Suppressor macrophage (primary cell): Measurements from ENCODE around the gene ZNF620.
A peak's percentile ranks its signal among the peaks of the same experiment; 100 is the strongest.
"Not testable (repeated sequence)": the region's sequence is repeated elsewhere in the genome, so short reads cannot be mapped to it uniquely, and the experiment has no call there.

Source experiments
- DNase-seq, 4 experiments: peaks; one replicate each; pipeline ENCODE4 v3.0.0-alpha.2; 2020 to 2022
- total RNA-seq, 17 experiments: gene quantifications; one replicate each; lab custom pipeline; 2026; ENCODE audit warnings: mixed read lengths in 6 of 17, inconsistent platforms in 3 of 17; lab: John Stamatoyannopoulos, UW

Gene ZNF620
- total RNA-seq = 0.76 to 7.1 (median 3.3) reads per million in 17 experiments

GRCh38 chr3:40505599-40506462 is at the start of gene ZNF620:
Gene ZNF620 (plus strand): TSS chr3:40506039. CDS start chr3:40506353, 314 bp downstream.
- DNase-seq = peak; percentile 47 to 69 (median 52)

- no peak for DNase-seq
Observed at GRCh38 chr3:40456279-40456939, 49.4 kb upstream of the ZNF620 start.

GRCh38 chr3:40456940-40457823 is 48.7 kb upstream of the ZNF620 start, which contains the start of gene RPL14:
Gene RPL14 (plus strand): TSS chr3:40457339. CDS start chr3:40457472, 133 bp downstream.
- peak; percentile 96 to 98 (median 98) for DNase-seq

- DNase-seq = no peak
Observed at GRCh38 chr3:40458473-40458872, 47.4 kb upstream of the ZNF620 start.

- not testable (repeated sequence) for DNase-seq
Observed at GRCh38 chr3:40460481-40460880, 45.4 kb upstream of the ZNF620 start.

- no peak for DNase-seq
Observed at GRCh38 chr3:40461161-40461560, 44.7 kb upstream of the ZNF620 start.

- not testable (repeated sequence) for DNase-seq
Observed at GRCh38 chr3:40462838-40463237, 43.0 kb upstream of the ZNF620 start.

- DNase-seq = no peak
Observed at GRCh38 chr3:40463579-40463978, 42.3 kb upstream of the ZNF620 start.

GRCh38 chr3:40464339-40465110 is 41.3 kb upstream of the ZNF620 start:
- DNase-seq = no peak

GRCh38 chr3:40465111-40465407 is 40.8 kb upstream of the ZNF620 start:
- DNase-seq = no peak

- no peak for DNase-seq
Observed at GRCh38 chr3:40465456-40465855, 40.4 kb upstream of the ZNF620 start.

GRCh38 chr3:40468018-40468417 is 37.8 kb upstream of the ZNF620 start:
- DNase-seq = no peak

GRCh38 chr3:40470701-40471100 is 35.1 kb upstream of the ZNF620 start:
- no peak for DNase-seq

GRCh38 chr3:40476478-40477470 is 29.1 kb upstream of the ZNF620 start, which contains the start of gene ZNF619:
Gene ZNF619 (plus strand): TSS chr3:40477122. CDS start chr3:40477980, 858 bp downstream.
- DNase-seq = peak; percentile 81 to 90 (median 86)

GRCh38 chr3:40477666-40478065 is 28.2 kb upstream of the ZNF620 start:
- DNase-seq = peak; percentile 42 to 74 (median 62)

- DNase-seq = no peak
Observed at GRCh38 chr3:40487172-40487571, 18.7 kb upstream of the ZNF620 start.

- no peak for DNase-seq
Observed at GRCh38 chr3:40490916-40491315, 14.9 kb upstream of the ZNF620 start.

- DNase-seq = no peak
Observed at GRCh38 chr3:40494698-40495097, 11.1 kb upstream of the ZNF620 start.

GRCh38 chr3:40497288-40497687 is 8.6 kb upstream of the ZNF620 start:
- DNase-seq = no peak

GRCh38 chr3:40499952-40500351 is 5.9 kb upstream of the ZNF620 start:
- no peak for DNase-seq

GRCh38 chr3:40502034-40502433 is 3.8 kb upstream of the ZNF620 start:
- no peak for DNase-seq
